ENCODE results near the gene RMP24.

DNA sequence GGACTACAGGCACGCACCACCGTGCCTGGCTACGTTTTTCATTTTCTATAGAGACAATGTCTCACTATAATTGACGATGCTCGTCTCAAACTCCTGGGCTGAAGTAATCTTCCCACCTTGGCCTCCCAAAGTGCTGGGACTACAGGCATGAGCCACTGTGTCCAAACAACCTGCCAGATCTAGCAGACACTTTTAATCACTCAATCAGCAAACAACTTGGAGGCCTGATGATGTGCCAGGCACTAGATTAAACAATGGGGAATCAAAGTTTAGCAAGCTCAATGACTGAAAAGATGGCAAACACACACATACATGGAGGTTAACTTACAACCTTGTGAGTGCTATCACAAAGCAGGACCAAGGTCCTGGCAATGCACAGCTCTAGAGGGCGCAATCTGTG is 29.8 kb upstream of the RMP24 start:
- TF ChIP-seq POLR2A (IDR thresholded peaks at IDR 0.05) (no peak), POLR2AphosphoS5 (IDR thresholded peaks at IDR 0.05) (no peak)
- TF ChIP-seq, protein P1, sequence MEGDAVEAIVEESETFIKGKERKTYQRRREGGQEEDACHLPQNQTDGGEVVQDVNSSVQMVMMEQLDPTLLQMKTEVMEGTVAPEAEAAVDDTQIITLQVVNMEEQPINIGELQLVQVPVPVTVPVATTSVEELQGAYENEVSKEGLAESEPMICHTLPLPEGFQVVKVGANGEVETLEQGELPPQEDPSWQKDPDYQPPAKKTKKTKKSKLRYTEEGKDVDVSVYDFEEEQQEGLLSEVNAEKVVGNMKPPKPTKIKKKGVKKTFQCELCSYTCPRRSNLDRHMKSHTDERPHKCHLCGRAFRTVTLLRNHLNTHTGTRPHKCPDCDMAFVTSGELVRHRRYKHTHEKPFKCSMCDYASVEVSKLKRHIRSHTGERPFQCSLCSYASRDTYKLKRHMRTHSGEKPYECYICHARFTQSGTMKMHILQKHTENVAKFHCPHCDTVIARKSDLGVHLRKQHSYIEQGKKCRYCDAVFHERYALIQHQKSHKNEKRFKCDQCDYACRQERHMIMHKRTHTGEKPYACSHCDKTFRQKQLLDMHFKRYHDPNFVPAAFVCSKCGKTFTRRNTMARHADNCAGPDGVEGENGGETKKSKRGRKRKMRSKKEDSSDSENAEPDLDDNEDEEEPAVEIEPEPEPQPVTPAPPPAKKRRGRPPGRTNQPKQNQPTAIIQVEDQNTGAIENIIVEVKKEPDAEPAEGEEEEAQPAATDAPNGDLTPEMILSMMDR (IDR thresholded peaks at IDR 0.05), result no peak
